Karpas-422 (cell line): ENCODE data around the gene TAGLN. TPM values are rescaled to one million over a fixed set of nuclear protein-coding genes. Genes with fewer than 3 reads are reported as not detected.
A peak's percentile ranks its signal among the peaks of the same experiment; 100 is the strongest.

ENCODE experiments used
- DNase-seq: peaks from one replicate; pipeline ENCODE4 v3.0.0-alpha.2; 2015
- H2AFZ ChIP-seq: fragments of 200-600 bp; sonication (generic); 2 replicates; pipeline ENCODE4 v1.6.1; 2014; ENCODE audit warnings: antibody characterized with exemption, low read length, mixed read lengths
- H3K27ac ChIP-seq: fragments of 200-600 bp; sonication (generic); 2 replicates; pipeline ENCODE4 v1.5.1; 2014; ENCODE audit warnings: mild to moderate bottlenecking, low read length, moderate library complexity
- H3K27me3 ChIP-seq: fragments of 200-600 bp; sonication (generic); 2 replicates; pipeline ENCODE4 v1.6.1; 2014; ENCODE audit warnings: low read length, mixed read lengths
- H3K36me3 ChIP-seq: fragments of 200-600 bp; sonication (generic); 2 replicates; pipeline ENCODE4 v1.6.1; 2014; ENCODE audit warnings: low read length, mixed read lengths; ENCODE audit not compliant: insufficient read depth
- H3K4me1 ChIP-seq: fragments of 200-600 bp; sonication (generic); 2 replicates; pipeline ENCODE4 v1.6.1; 2014; ENCODE audit warnings: mild to moderate bottlenecking, low read length, mixed read lengths
- H3K4me2 ChIP-seq: fragments of 200-600 bp; sonication (generic); 2 replicates; pipeline ENCODE4 v1.6.1; 2014; ENCODE audit warnings: low read length, low read depth, mild to moderate bottlenecking; ENCODE audit not compliant: poor library complexity, severe bottlenecking
- H3K4me3 ChIP-seq: fragments of 200-600 bp; sonication (generic); 2 replicates; pipeline ENCODE4 v1.5.1; 2014; ENCODE audit warnings: mild to moderate bottlenecking, antibody characterized with exemption, low read length, mixed read lengths
- H3K79me2 ChIP-seq: fragments of 200-600 bp; sonication (generic); 2 replicates; pipeline ENCODE4 v1.6.1; 2014; ENCODE audit warnings: mild to moderate bottlenecking, low read length, mixed read lengths
- H3K9ac ChIP-seq: fragments of 200-600 bp; sonication (generic); 2 replicates; pipeline ENCODE4 v1.6.0; 2014; ENCODE audit warnings: low read length
- H3K9me2 ChIP-seq: fragments of 200-600 bp; sonication (generic), shearing (Covaris generic); replicated peaks from 2 replicates; pipeline ENCODE4 v1.6.0; 2014; ENCODE audit warnings: mild to moderate bottlenecking, low read length, moderate library complexity; ENCODE audit not compliant: insufficient read depth
- H3K9me3 ChIP-seq: fragments of 300-700, 200-600 bp; sonication (generic); 2 replicates; pipeline ENCODE4 v1.6.1; 2014; ENCODE audit warnings: low read length, mixed read lengths
- H4K20me1 ChIP-seq: fragments of 200-600 bp; sonication (generic); 2 replicates; pipeline ENCODE4 v1.6.1; 2014; ENCODE audit warnings: mild to moderate bottlenecking, antibody characterized with exemption, low read length, low read depth; ENCODE audit not compliant: insufficient read depth
- total RNA-seq: library from RNA; depleted of rRNA; stranded (reverse); fragments of >200 nt; shearing (Covaris generic); gene quantifications from 2 replicates; pipeline ENCODE4 v1.2.3, GENCODE V29; 2014; ENCODE audit warnings: low replicate concordance

The TAGLN gene
- total RNA-seq, 1 experiment from 2014 or later, result 3.3 TPM

- Histone ChIP-seq H3K27me3 (no peaks in the 10 kb centered on the region), H3K4me3 (peak within 1 kb of the TSS; percentile 88), H3K36me3 (no peaks in the 10 kb centered on the region), H3K9me2 (no peaks in the 10 kb centered on the region), H3K79me2 (peaks cover 41% of the 10 kb centered on the region), H3K27ac (peak within 1 kb of the TSS; percentile 85), H2AFZ (peak within 1 kb of the TSS; percentile 94), H3K4me1 (peaks cover 33% of the 10 kb centered on the region), H3K9me3 (no peaks in the 10 kb centered on the region), H3K9ac (peak within 1 kb of the TSS; percentile 90), H4K20me1 (no peaks in the 10 kb centered on the region), H3K4me2 (peak within 1 kb of the TSS; percentile 89)
- peak; percentile 88 for DNase-seq
Measured at GRCh38 chr11:117232092-117232878, 33.1 kb downstream of the TAGLN start, which contains the start of gene RNF214. RNF214 (plus strand) TSS chr11:117232671; CDS start chr11:117234273, 1,602 bp downstream.

GRCh38 chr11:117232911-117233409 is 33.8 kb downstream of the TAGLN start:
- Histone ChIP-seq H3K36me3 (no peaks in the 10 kb centered on the region), H3K27ac (peak overlapping the region; percentile 80), H3K79me2 (peaks cover 41% of the 10 kb centered on the region), H3K4me2 (peak overlapping the region; percentile 84), H3K4me3 (peak overlapping the region; percentile 88), H2AFZ (no peak overlapping the region), H3K4me1 (peaks cover 33% of the 10 kb centered on the region), H3K9me3 (no peaks in the 10 kb centered on the region), H4K20me1 (no peaks in the 10 kb centered on the region), H3K9me2 (no peaks in the 10 kb centered on the region), H3K27me3 (no peaks in the 10 kb centered on the region), H3K9ac (peak overlapping the region; percentile 88)
- DNase-seq, result no peak

- Histone ChIP-seq H3K27ac (no peak overlapping the region), H3K4me1 (peaks cover 15% of the 10 kb centered on the region), H3K4me3 (no peak overlapping the region), H3K4me2 (no peak overlapping the region), H3K36me3 (no peaks in the 10 kb centered on the region), H3K9me3 (no peaks in the 10 kb centered on the region), H2AFZ (no peak overlapping the region), H3K27me3 (no peaks in the 10 kb centered on the region), H3K9ac (no peak overlapping the region), H3K9me2 (no peaks in the 10 kb centered on the region), H4K20me1 (no peaks in the 10 kb centered on the region), H3K79me2 (peaks cover 13% of the 10 kb centered on the region)
- no peak for DNase-seq
Measured at GRCh38 chr11:117238221-117238620, 39.1 kb downstream of the TAGLN start.

GRCh38 chr11:117239295-117239694 is 40.1 kb downstream of the TAGLN start:
- no peaks in the 10 kb centered on the region for H3K36me3 ChIP-seq
- H3K79me2 ChIP-seq, result peaks cover 2% of the 10 kb centered on the region; the same call in 1 of the 2 replicates
- no peaks in the 10 kb centered on the region for H3K9me2 ChIP-seq
- no peak overlapping the region for H3K4me2 ChIP-seq
- H3K27ac ChIP-seq, result no peak overlapping the region
- peaks cover 4% of the 10 kb centered on the region for H3K4me1 ChIP-seq
- no peaks in the 10 kb centered on the region for H3K27me3 ChIP-seq
- H3K9ac ChIP-seq, result no peak overlapping the region
- H2AFZ ChIP-seq, result no peak overlapping the region
- H3K9me3 ChIP-seq, result no peaks in the 10 kb centered on the region
- peak; percentile 39 for DNase-seq
- H4K20me1 ChIP-seq, result no peaks in the 10 kb centered on the region
- no peak overlapping the region for H3K4me3 ChIP-seq

- no peaks in the 10 kb centered on the region for H3K9me2 ChIP-seq
- no peaks in the 10 kb centered on the region for H3K9me3 ChIP-seq
- no peaks in the 10 kb centered on the region for H3K79me2 ChIP-seq
- H4K20me1 ChIP-seq, result no peaks in the 10 kb centered on the region
- no peak overlapping the region for H3K4me3 ChIP-seq
- 0 out of 2 replicates have a peak, but pooled peaks cover 3% of the 10 kb centered on the region for H3K36me3 ChIP-seq
- no peaks in the 10 kb centered on the region for H3K4me1 ChIP-seq
- H3K27me3 ChIP-seq, result no peaks in the 10 kb centered on the region
- no peak for DNase-seq
- H3K9ac ChIP-seq, result no peak overlapping the region
- no peak overlapping the region for H3K4me2 ChIP-seq
- no peak overlapping the region for H2AFZ ChIP-seq
- H3K27ac ChIP-seq, result no peak overlapping the region
Measured at GRCh38 chr11:117248341-117248740, 49.2 kb downstream of the TAGLN start.

DNA sequence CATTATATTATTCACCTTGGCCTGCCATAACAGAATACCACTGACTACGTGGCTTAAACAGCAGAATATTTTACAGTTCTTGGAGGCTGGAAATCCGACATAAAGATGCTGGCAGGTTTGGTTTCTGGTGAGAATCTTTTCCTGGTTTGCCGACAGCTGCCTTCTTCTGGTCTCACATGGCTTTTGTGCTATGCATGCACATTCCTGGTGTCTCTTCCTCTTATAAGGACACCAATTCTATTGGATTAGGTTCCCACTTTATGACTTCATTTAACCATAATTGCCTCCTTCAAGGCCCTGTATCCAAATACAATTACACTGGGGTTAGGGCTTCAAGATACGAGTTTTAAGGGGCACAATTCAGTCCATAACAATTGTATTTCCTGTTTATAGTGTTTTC is 50.4 kb downstream of the TAGLN start:
- no peaks in the 10 kb centered on the region for H3K27me3 ChIP-seq
- H3K36me3 ChIP-seq, result 0 out of 2 replicates have a peak, but pooled peaks cover 3% of the 10 kb centered on the region
- H3K27ac ChIP-seq, result no peak overlapping the region
- H3K9me3 ChIP-seq, result no peaks in the 10 kb centered on the region
- H3K4me1 ChIP-seq, result no peaks in the 10 kb centered on the region
- DNase-seq, result no peak
- no peak overlapping the region for H3K4me3 ChIP-seq
- H2AFZ ChIP-seq, result no peak overlapping the region
- no peaks in the 10 kb centered on the region for H3K9me2 ChIP-seq
- no peaks in the 10 kb centered on the region for H3K79me2 ChIP-seq
- no peak overlapping the region for H3K9ac ChIP-seq
- H3K4me2 ChIP-seq, result no peak overlapping the region
- H4K20me1 ChIP-seq, result no peaks in the 10 kb centered on the region

DNA sequence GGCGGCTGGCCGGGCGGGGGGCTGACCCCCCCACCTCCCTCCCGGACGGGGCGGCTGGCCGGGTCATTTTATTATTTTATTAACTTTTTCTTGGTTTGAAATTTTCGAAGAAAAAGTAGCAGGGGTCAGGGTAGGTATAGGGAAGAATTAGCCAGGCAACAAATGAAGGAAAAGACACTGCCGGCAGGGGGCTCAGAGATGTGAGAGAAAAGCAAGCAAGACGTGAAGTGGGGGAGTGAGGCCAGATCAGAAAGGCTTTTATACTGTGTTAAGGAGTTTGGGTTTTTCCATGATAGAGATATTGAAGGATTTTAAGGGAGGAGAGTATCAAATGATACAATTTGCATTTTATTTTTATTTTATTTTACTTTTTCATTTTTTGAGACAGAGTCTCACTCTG is 52.3 kb downstream of the TAGLN start:
- Histone ChIP-seq H4K20me1 (no peaks in the 10 kb centered on the region), H3K36me3 (0 out of 2 replicates have a peak, but pooled peaks cover 3% of the 10 kb centered on the region), H3K79me2 (no peaks in the 10 kb centered on the region), H3K9me3 (no peaks in the 10 kb centered on the region), H3K4me2 (no peak overlapping the region), H3K4me1 (no peaks in the 10 kb centered on the region), H3K27me3 (no peaks in the 10 kb centered on the region), H3K4me3 (no peak overlapping the region), H3K27ac (no peak overlapping the region), H3K9ac (no peak overlapping the region), H3K9me2 (no peaks in the 10 kb centered on the region), H2AFZ (no peak overlapping the region)
- DNase-seq, result no peak

DNA sequence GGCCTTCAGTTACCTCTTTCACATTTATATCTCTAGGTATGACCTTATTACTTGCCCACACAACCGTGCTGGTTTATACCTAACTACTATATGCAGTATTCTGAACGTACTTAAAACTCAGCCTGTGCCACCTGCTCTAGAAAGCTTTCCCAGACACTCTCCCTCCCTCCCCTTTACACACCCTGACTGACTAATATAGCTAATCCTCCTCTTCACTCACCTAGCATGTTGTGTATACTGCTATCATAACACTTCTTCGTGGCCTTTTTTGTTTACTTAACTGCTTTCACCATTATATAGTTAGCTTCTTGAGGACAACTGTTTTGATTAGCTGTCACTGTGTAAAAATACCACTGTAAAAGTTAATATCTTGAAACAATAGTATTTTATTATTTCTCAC is 56.8 kb downstream of the TAGLN start:
- H3K4me2 ChIP-seq, result no peak overlapping the region
- no peaks in the 10 kb centered on the region for H4K20me1 ChIP-seq
- H3K27me3 ChIP-seq, result no peaks in the 10 kb centered on the region
- H3K79me2 ChIP-seq, result no peaks in the 10 kb centered on the region
- H2AFZ ChIP-seq, result no peak overlapping the region
- no peak overlapping the region for H3K27ac ChIP-seq
- H3K4me3 ChIP-seq, result no peak overlapping the region
- H3K9me3 ChIP-seq, result no peaks in the 10 kb centered on the region
- DNase-seq, result no peak
- H3K9ac ChIP-seq, result no peak overlapping the region
- no peaks in the 10 kb centered on the region for H3K4me1 ChIP-seq
- H3K36me3 ChIP-seq, result no peaks in the 10 kb centered on the region
- H3K9me2 ChIP-seq, result no peaks in the 10 kb centered on the region
